IPS-NIHi7 (cell line): ENCODE data around the gene GPX7.

Experiments
- DNase-seq: peaks from one replicate; pipeline ENCODE4 v3.0.0; 2012; ENCODE audit warnings: mixed read lengths; ENCODE audit errors: extremely low spot score

The GPX7 gene

GRCh38 chr1:52588027-52588426, 14.1 kb upstream of the GPX7 start:
- DNase-seq: no peak

GRCh38 chr1:52588535-52588934, 13.6 kb upstream of the GPX7 start:
- no peak for DNase-seq

- DNase-seq: peak; percentile 53
Observed at GRCh38 chr1:52590266-52590665, 11.9 kb upstream of the GPX7 start.

GRCh38 chr1:52592637-52593323, 9.4 kb upstream of the GPX7 start:
- no peak for DNase-seq

GRCh38 chr1:52593495-52593894, 8.7 kb upstream of the GPX7 start:
- DNase-seq: no peak

GRCh38 chr1:52595061-52595460, 7.1 kb upstream of the GPX7 start:
- DNase-seq: no peak

- DNase-seq: no peak
Observed at GRCh38 chr1:52597912-52598311, 4.3 kb upstream of the GPX7 start.

- no peak for DNase-seq
Observed at GRCh38 chr1:52598729-52599128, 3.4 kb upstream of the GPX7 start.

- DNase-seq: no peak
Observed at GRCh38 chr1:52599236-52599635, 2.9 kb upstream of the GPX7 start.

- no peak for DNase-seq
Observed at GRCh38 chr1:52600533-52601179, 1.5 kb upstream of the GPX7 start.

GRCh38 chr1:52601519-52601918, 652 bp upstream of the GPX7 start:
- no peak for DNase-seq

GRCh38 chr1:52602856-52603600, 857 bp downstream of the GPX7 start:
- no peak for DNase-seq

- no peak for DNase-seq
Observed at GRCh38 chr1:52603630-52604029, 1.5 kb downstream of the GPX7 start.

- no peak for DNase-seq
Observed at GRCh38 chr1:52604063-52604770, 2.0 kb downstream of the GPX7 start.

GRCh38 chr1:52613636-52614373, 11.6 kb downstream of the GPX7 start:
- DNase-seq: no peak

GRCh38 chr1:52614671-52615070, 12.5 kb downstream of the GPX7 start:
- no peak for DNase-seq

GRCh38 chr1:52615489-52616042, 13.4 kb downstream of the GPX7 start:
- no peak for DNase-seq

- DNase-seq: no peak
Observed at GRCh38 chr1:52621950-52622349, 19.8 kb downstream of the GPX7 start.

GRCh38 chr1:52623812-52624211, 21.6 kb downstream of the GPX7 start:
- DNase-seq: no peak

GRCh38 chr1:52627028-52627427, 24.9 kb downstream of the GPX7 start:
- no peak for DNase-seq

- DNase-seq: no peak
Observed at GRCh38 chr1:52628614-52629324, 26.6 kb downstream of the GPX7 start.
